ENCODE measurements around the gene ITGB1. TPM values are rescaled to one million over a fixed set of nuclear protein-coding genes. Genes with fewer than 3 reads are reported as not detected.

Gene ITGB1
- total and polyA plus RNA-seq, 9 donors: 207 to 517 (median 276) TPM

GRCh38 chr10:32990811-32991210 lies 32.8 kb upstream of the ITGB1 start:
- H3K4me1 ChIP-seq (ENCODE audit: insufficient read depth): no peaks in the 10 kb centered on the region
- intact Hi-C loops (cut with DNase I): no loop called here
- no peak for TF ChIP-seq POLR2A (IDR thresholded peaks at IDR 0.05)
- no peak for TF ChIP-seq CTCF (IDR thresholded peaks at IDR 0.05)
- TF ChIP-seq EP300 (IDR thresholded peaks at IDR 0.05): no peak
- H3K9me3 ChIP-seq: no peaks in the 10 kb centered on the region
- no peaks in the 10 kb centered on the region for H3K36me3 ChIP-seq
- H3K4me3 ChIP-seq: no peak overlapping the region
- no peak for DNase-seq
- no peaks in the 10 kb centered on the region for H3K27me3 ChIP-seq
- H3K27ac ChIP-seq: no peak overlapping the region

DNA sequence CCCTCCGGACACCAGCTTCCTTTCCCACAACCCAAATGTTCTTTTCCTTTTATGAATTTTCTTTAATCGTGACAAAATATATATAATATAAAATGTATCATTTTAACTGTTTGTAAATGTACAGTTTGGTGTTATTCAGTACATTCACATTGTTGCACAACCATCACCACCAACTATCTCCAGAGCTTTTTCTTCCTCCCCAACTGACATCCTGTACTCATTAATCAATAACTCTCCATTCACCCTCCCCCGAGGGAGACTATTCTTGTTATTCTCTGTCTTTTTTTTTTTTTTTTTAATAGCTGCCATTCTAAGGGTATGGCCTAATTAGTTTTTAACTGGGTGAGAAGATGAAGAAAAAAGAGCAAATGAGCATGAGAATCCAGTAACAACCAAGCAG lies 30.6 kb upstream of the ITGB1 start:
- H3K27me3 ChIP-seq: no peaks in the 10 kb centered on the region
- no peaks in the 10 kb centered on the region for H3K36me3 ChIP-seq
- no peaks in the 10 kb centered on the region for H3K9me3 ChIP-seq
- no peak overlapping the region for H3K4me3 ChIP-seq
- TF ChIP-seq EP300 (IDR thresholded peaks at IDR 0.05) (no peak), CTCF (IDR thresholded peaks at IDR 0.05) (no peak), POLR2A (IDR thresholded peaks at IDR 0.05) (no peak)
- H3K4me1 ChIP-seq (ENCODE audit: insufficient read depth): no peaks in the 10 kb centered on the region
- no peak overlapping the region for H3K27ac ChIP-seq
- 62 to 79% (median 71%) methylated on average over 3 of the region's 3 CpGs for WGBS, 3 donors
- intact Hi-C loops (cut with DNase I): no loop called here
- no peak for DNase-seq

GRCh38 chr10:32987172-32987571 lies 29.1 kb upstream of the ITGB1 start:
- 84 to 95% (median 92%) methylated on average over 1 of the region's 1 CpG for WGBS, 3 donors
- Histone ChIP-seq H3K36me3 (no peaks in the 10 kb centered on the region), H3K9me3 (no peaks in the 10 kb centered on the region), H3K4me1 (ENCODE audit: insufficient read depth) (no peaks in the 10 kb centered on the region), H3K4me3 (no peak overlapping the region), H3K27ac (no peak overlapping the region), H3K27me3 (no peaks in the 10 kb centered on the region)
- intact Hi-C loops (cut with DNase I): no loop called here
- TF ChIP-seq EP300 (IDR thresholded peaks at IDR 0.05) (no peak), POLR2A (IDR thresholded peaks at IDR 0.05) (no peak), CTCF (IDR thresholded peaks at IDR 0.05) (no peak)
- no peak for DNase-seq

GRCh38 chr10:32985775-32986350 lies 27.8 kb upstream of the ITGB1 start:
- intact Hi-C loops (cut with DNase I): no loop called here
- no peaks in the 10 kb centered on the region for H3K36me3 ChIP-seq
- WGBS, 3 donors: 26 to 52% (median 29%) methylated on average over 4 of the region's 4 CpGs
- peaks cover 4% of the 10 kb centered on the region for H3K4me1 ChIP-seq (ENCODE audit: insufficient read depth)
- H3K4me3 ChIP-seq: no peak overlapping the region
- no peak for DNase-seq
- H3K9me3 ChIP-seq: no peaks in the 10 kb centered on the region
- H3K27ac ChIP-seq: no peak overlapping the region
- no peak for TF ChIP-seq CTCF (IDR thresholded peaks at IDR 0.05)
- TF ChIP-seq POLR2A (IDR thresholded peaks at IDR 0.05): no peak
- no peak for TF ChIP-seq EP300 (IDR thresholded peaks at IDR 0.05)
- H3K27me3 ChIP-seq: no peaks in the 10 kb centered on the region
